IMR-90 (cell line): ENCODE data around the gene GABRR1. TPM values are rescaled to one million over a fixed set of nuclear protein-coding genes. Genes with fewer than 3 reads are reported as not detected.

Experiments used
- ATAC-seq: fragments of 200-7000 bp; cut with Tn5 transposase; 2 replicates; pipeline ENCODE4 v1.9.1; 2020; ENCODE audit warnings: low read depth, mild to moderate bottlenecking, moderate library complexity
- BruUV-seq: library from RNA; stranded (reverse); fragments of 400-500 nt; replicated peaks from 2 replicates; lab custom pipeline; 2021; lab: Mats Ljungman, UMichigan
- CTCF ChIA-PET: fragments of 300-600 bp; formaldehyde crosslinking; extraction: SDS; loops from one replicate; lab custom pipeline; 2021; ENCODE audit warnings: antibody characterized with exemption; lab: Yijun Ruan, JAX
- POLR2A ChIA-PET: fragments of 300-600 bp; sonication (Branson Sonifier 250); formaldehyde crosslinking; loops from one replicate; lab custom pipeline; 2022; ENCODE audit warnings: antibody characterized with exemption; ENCODE audit not compliant: unreplicated experiment; lab: Charles Lee
- DNase-seq: peaks from one replicate; pipeline ENCODE4 v3.0.0; 2013
- H2AFZ ChIP-seq: replicated peaks from 2 replicates; pipeline ENCODE3; 2013; ENCODE audit warnings: low read length, mild to moderate bottlenecking; ENCODE audit not compliant: poor library complexity
- H2AK5ac ChIP-seq: 2 replicates; pipeline ENCODE4 v1.6.1; 2013; ENCODE audit warnings: low read depth, low read length, inconsistent platforms
- H2AK9ac ChIP-seq: replicated peaks from 2 replicates; pipeline ENCODE3; 2013; ENCODE audit warnings: mild to moderate bottlenecking, low read depth, low read length, moderate library complexity; ENCODE audit not compliant: poor library complexity
- H2BK120ac ChIP-seq: 2 replicates; pipeline ENCODE4 v1.6.1; 2013; ENCODE audit warnings: low read depth, low read length, inconsistent platforms
- H2BK15ac ChIP-seq: 3 replicates; pipeline ENCODE4 v1.6.1; 2013; ENCODE audit warnings: low read depth, low read length, inconsistent platforms
- H2BK20ac ChIP-seq: 2 replicates; pipeline ENCODE4 v1.6.1; 2013; ENCODE audit warnings: low read depth, mild to moderate bottlenecking, inconsistent platforms, low read length, moderate library complexity
- H2BK5ac ChIP-seq: 2 replicates; pipeline ENCODE4 v1.6.1; 2013; ENCODE audit warnings: mild to moderate bottlenecking, low read depth, low read length, inconsistent platforms; ENCODE audit not compliant: poor library complexity, severe bottlenecking
- H3K14ac ChIP-seq: replicated peaks from 2 replicates; pipeline ENCODE4 v1.6.1; 2013; ENCODE audit warnings: low read depth, low read length, inconsistent platforms
- H3K18ac ChIP-seq: 2 replicates; pipeline ENCODE4 v1.6.1; 2013; ENCODE audit warnings: low read depth, low read length, control low read depth
- H3K23ac ChIP-seq: 2 replicates; pipeline ENCODE4 v1.6.1; 2013; ENCODE audit warnings: low read depth, low read length, inconsistent platforms
- H3K27ac ChIP-seq: 2 replicates; pipeline ENCODE4 v1.5.1; 2013; ENCODE audit warnings: mild to moderate bottlenecking, control low read depth, low read length; ENCODE audit not compliant: insufficient read depth
- H3K27me3 ChIP-seq: 2 replicates; pipeline ENCODE4 v1.6.1; 2013; ENCODE audit warnings: low read length; ENCODE audit not compliant: control insufficient read depth, insufficient read depth
- H3K36me3 ChIP-seq: 2 replicates; pipeline ENCODE4 v1.6.1; 2013; ENCODE audit warnings: low read length, mixed read lengths; ENCODE audit not compliant: control insufficient read depth, insufficient read depth
- H3K4ac ChIP-seq: 2 replicates; pipeline ENCODE4 v1.6.1; 2013; ENCODE audit warnings: low read depth, low read length, inconsistent platforms
- H3K4me1 ChIP-seq: 2 replicates; pipeline ENCODE4 v1.6.1; 2013; ENCODE audit warnings: low read length, mixed read lengths; ENCODE audit not compliant: control insufficient read depth, insufficient read depth
- H3K4me2 ChIP-seq: 2 replicates; pipeline ENCODE4 v1.6.1; 2013; ENCODE audit warnings: low read depth, mild to moderate bottlenecking, control low read depth, low read length, moderate library complexity
- H3K4me3 ChIP-seq: 2 replicates; pipeline ENCODE4 v1.5.1; 2013; ENCODE audit warnings: low read depth, mild to moderate bottlenecking, control low read depth, low read length, moderate library complexity; ENCODE audit not compliant: insufficient read depth
- H3K56ac ChIP-seq: 2 replicates; pipeline ENCODE4 v1.6.1; 2013; ENCODE audit warnings: low read length, inconsistent platforms; ENCODE audit not compliant: insufficient read depth; ENCODE audit errors: extremely low read depth
- H3K79me1 ChIP-seq, 2 experiments: 2 replicates each; pipeline ENCODE4 v1.6.1; 2013; ENCODE audit warnings: low read length in 2 of 2, inconsistent platforms in 1 of 2, low read depth in 1 of 2
- H3K9ac ChIP-seq: 2 replicates; pipeline ENCODE4 v1.6.1; 2013; ENCODE audit warnings: low read depth, low read length, control low read depth
- H3K9me1 ChIP-seq: 2 replicates; pipeline ENCODE4 v1.6.1; 2013; ENCODE audit warnings: low read length, inconsistent platforms; ENCODE audit not compliant: insufficient read depth
- H3K9me3 ChIP-seq: 2 replicates; pipeline ENCODE4 v1.6.1; 2013; ENCODE audit warnings: low read length; ENCODE audit not compliant: control insufficient read depth, insufficient read depth
- H4K20me1 ChIP-seq: 2 replicates; pipeline ENCODE4 v1.6.1; 2013; ENCODE audit warnings: low read length, inconsistent platforms; ENCODE audit not compliant: insufficient read depth
- H4K5ac ChIP-seq: 2 replicates; pipeline ENCODE4 v1.6.1; 2013; ENCODE audit warnings: mild to moderate bottlenecking, low read depth, low read length, control low read depth
- H4K8ac ChIP-seq, 2 experiments: 2 replicates each; pipeline ENCODE4 v1.6.1; 2013; ENCODE audit warnings: low read depth in 2 of 2, low read length in 2 of 2, control low read depth in 1 of 2, inconsistent platforms in 1 of 2
- H4K91ac ChIP-seq: 2 replicates; pipeline ENCODE4 v1.6.1; 2013; ENCODE audit warnings: low read depth, low read length, inconsistent platforms; ENCODE audit not compliant: insufficient read depth
- CEBPB ChIP-seq: IDR thresholded peaks from 2 replicates; pipeline ENCODE4 v1.6.1; 2012; ENCODE audit warnings: low read depth, low read length, improper control_type of control experiment
- ELK1 ChIP-seq: fragments of 150-350 bp; IDR thresholded peaks from 2 replicates; pipeline ENCODE4 v1.6.1; 2016; ENCODE audit warnings: low read depth, mild to moderate bottlenecking, low read length, moderate library complexity, borderline replicate concordance
- WGBS, 2 experiments: methylation state at CpG; one replicate each; pipeline versions ENCODE4 v1.1.5 to v1.1.7; 2013; ENCODE audit warnings: missing lambda C conversion rate in 2 of 2; ENCODE audit not compliant: insufficient read length in 1 of 2; ENCODE audit errors: extremely low coverage in 2 of 2; 5-methylcytosine and 5-hydroxymethylcytosine counted together
- dilution Hi-C: fragments of 300-500 bp; cut with HindIII; formaldehyde crosslinking; loops from one replicate; pipeline ENCODE4 v1.14.3; 2018; ENCODE audit warnings: low sequenced_read_pairs; ENCODE audit not compliant: unreplicated experiment
- in situ Hi-C: fragments of 300-500 bp; cut with MboI; formaldehyde crosslinking; loops from 3 replicates; pipeline ENCODE4 v1.14.3; 2019; ENCODE audit warnings: low sequenced_read_pairs, inconsistent platforms, mixed read lengths
- intact Hi-C: fragments of 100-400 bp; cut with micrococcal nuclease; formaldehyde crosslinking; loops from 2 replicates; pipeline ENCODE4 v1.10.0; 2022
- polyA plus RNA-seq, 3 experiments: library from polyadenylated mRNA; depleted of rRNA; stranded (reverse); fragments of >200 nt; gene quantifications; 2 replicates each; pipeline ENCODE4 v1.2.3, GENCODE V29; 2012; ENCODE audit warnings: low replicate concordance in 1 of 3
- total RNA-seq: library from RNA; depleted of rRNA; stranded (reverse); fragments of >200 nt; gene quantifications from 2 replicates; pipeline ENCODE4 v1.2.3, GENCODE V29; 2012

Gene GABRR1
- total and polyA plus RNA-seq, 2 of the 4 experiments (the other 2 are of a cell fraction) = not detected

GRCh38 chr6:89183294-89183693, 33.9 kb downstream of the GABRR1 start:
- Histone ChIP-seq H2BK15ac (no peak overlapping the region), H2AK5ac (no peak overlapping the region), H3K9ac (no peak overlapping the region), H3K4ac (no peak overlapping the region), H4K20me1 (no peaks in the 10 kb centered on the region), H3K4me2 (no peak overlapping the region), H2BK5ac (no peak overlapping the region), H4K91ac (no peak overlapping the region), H4K5ac (no peak overlapping the region), H3K4me1 (no peaks in the 10 kb centered on the region), H2BK120ac (no peak overlapping the region), H3K36me3 (no peaks in the 10 kb centered on the region), H2BK20ac (no peak overlapping the region), H3K27me3 (peaks cover 8% of the 10 kb centered on the region; the same call in 1 of the 2 replicates), H3K9me1 (no peaks in the 10 kb centered on the region), H2AK9ac (no peak overlapping the region), H3K56ac (no peak overlapping the region), H3K18ac (no peak overlapping the region), H3K14ac (no peak overlapping the region), H3K79me1 (no peaks in the 10 kb centered on the region), H3K27ac (no peak overlapping the region), H4K8ac (no peak overlapping the region), H3K9me3 (no peaks in the 10 kb centered on the region), H3K4me3 (no peak overlapping the region), H2AFZ (no peak overlapping the region), H3K23ac (no peak overlapping the region)
- CTCF ChIA-PET = no interaction called here
- intact Hi-C loops (no loop called here), dilution Hi-C loops (no loop called here), in situ Hi-C loops (no loop called here)
- DNase-seq (no peak), ATAC-seq (no peak)
- WGBS, 2 experiments = no CpG with 5 or more reads among the region's 2 CpGs
- TF ChIP-seq ELK1 (no peak), CEBPB (peak; percentile 63)
- POLR2A ChIA-PET = no interaction called here
- no TSS peak for BruUV-seq
